Measurements from ENCODE around the gene KCNK7. TPM values are rescaled to one million over a fixed set of nuclear protein-coding genes. Genes with fewer than 3 reads are reported as not detected.

KCNK7 gene
- total RNA-seq, 2 donors from 2014 or later = 0.52 to 0.79 TPM

DNA sequence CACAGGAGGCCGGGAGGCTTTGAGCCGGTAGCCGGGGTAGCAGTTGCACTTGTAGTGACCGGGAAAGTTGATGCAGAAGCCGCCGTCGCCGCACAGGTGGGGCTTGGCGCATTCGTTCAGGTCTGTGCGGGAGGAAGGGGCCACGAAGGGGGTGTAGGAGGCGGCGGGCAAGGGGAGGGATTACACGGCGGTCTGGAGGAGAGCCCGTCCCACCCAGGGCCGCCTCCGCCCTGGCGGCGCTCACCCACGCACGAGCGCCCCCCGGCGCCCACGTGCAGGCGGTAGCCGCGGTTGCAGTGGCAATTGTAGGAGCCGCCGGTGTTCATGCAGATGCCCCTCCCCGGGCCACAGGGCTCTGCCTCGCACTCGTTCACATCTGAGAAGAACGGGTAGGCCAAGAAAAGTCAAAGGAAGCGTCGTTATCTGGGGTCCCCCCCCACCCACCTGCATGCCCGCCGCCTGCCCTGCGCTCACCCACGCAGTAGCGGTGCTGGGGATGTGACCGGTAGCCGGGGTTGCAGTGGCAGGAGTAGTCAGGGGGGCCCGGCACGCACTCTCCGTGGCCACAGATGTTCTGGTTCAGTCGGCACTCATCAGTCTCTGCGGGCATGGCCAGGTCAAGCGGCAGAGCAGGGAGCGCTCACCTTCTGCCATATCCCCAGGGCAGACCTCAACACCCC lies 48.0 kb downstream of the KCNK7 start:
- Mint-ChIP-seq H3K27ac (peak overlapping the region; percentile 31), H3K4me1 (peaks cover 42% of the 10 kb centered on the region), H3K4me3 (peak overlapping the region; percentile 85), H3K27me3 (no peaks in the 10 kb centered on the region), H3K36me3 (ENCODE audit: low read depth) (peaks cover 84% of the 10 kb centered on the region), H3K9me3 (no peaks in the 10 kb centered on the region)
- ATAC-seq (replicated peaks) = no peak

DNA sequence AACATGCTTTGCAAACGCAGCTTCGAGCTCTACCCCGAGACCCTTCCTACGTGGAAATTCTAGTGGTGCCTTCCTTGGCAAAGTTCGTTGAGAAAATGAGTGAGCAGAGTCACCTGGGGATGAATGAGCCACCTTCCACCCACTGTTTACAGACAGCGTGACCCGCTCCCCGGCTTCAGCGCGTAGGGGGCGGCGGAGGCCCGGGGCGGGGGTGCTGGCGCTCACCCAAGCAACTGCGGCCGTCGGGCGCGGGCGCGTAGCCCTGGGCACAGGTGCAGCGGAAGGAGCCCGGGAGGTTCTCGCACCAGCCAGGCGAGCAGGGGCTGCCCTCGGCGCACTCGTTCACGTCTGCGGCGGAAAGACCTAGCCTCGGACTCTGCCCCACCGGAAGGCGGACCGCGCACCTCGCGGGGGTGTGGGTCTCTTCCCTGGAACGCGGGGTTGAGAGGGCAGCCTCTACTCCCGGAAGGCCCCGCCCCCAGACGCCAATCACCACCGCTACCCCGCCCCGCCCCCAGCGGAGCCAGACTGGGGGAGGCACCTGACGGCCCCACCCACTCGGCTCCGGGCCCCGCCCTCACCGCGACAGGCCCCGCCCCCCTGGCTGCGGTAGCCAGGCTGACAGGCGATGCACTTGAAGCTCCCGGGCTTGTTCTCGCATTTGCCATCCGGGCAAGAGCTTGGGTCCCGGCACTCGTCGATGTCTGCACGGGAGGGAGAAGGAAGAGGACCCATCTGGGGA lies 49.2 kb downstream of the KCNK7 start:
- Mint-ChIP-seq H3K9me3 (no peaks in the 10 kb centered on the region), H3K36me3 (ENCODE audit: low read depth) (peaks cover 81% of the 10 kb centered on the region), H3K27me3 (no peaks in the 10 kb centered on the region), H3K27ac (peak overlapping the region; percentile 84), H3K4me3 (peak overlapping the region; percentile 85), H3K4me1 (peaks cover 37% of the 10 kb centered on the region)
- peak; percentile 90 for ATAC-seq (replicated peaks)

DNA sequence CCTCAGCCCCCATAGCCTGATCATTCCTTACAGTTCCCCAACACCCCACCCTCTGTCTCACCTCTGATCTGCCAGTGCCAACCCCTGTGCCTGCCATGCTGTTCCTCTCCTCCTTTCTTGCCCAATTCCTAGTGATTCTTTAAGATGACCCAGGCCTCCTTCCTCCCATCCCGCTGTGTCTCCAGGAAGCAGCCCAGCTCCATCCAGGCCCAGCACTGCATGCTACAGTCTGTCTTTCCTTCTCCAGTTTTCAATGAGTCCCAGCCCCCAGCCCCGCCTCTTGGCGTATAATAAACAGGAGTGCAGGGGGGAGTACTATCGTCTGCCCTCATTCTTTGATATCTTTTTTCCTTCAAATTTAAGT lies 49.8 kb downstream of the KCNK7 start:
- peaks cover 36% of the 10 kb centered on the region for H3K4me1 Mint-ChIP-seq
- no peaks in the 10 kb centered on the region for H3K27me3 Mint-ChIP-seq
- H3K4me3 Mint-ChIP-seq = peak overlapping the region; percentile 85
- no peaks in the 10 kb centered on the region for H3K9me3 Mint-ChIP-seq
- H3K36me3 Mint-ChIP-seq (ENCODE audit: low read depth) = peaks cover 79% of the 10 kb centered on the region
- no peak for ATAC-seq (replicated peaks)
- peak overlapping the region; percentile 84 for H3K27ac Mint-ChIP-seq

Other genes starting within 250 kb of the KCNK7 start
- 1 to 10 TPM in 1 of 2 donors, under 1 TPM in 1; 0.95 to 1.5 TPM for gene TIGD3, start 241.0 kb downstream of the KCNK7 start, total RNA-seq
- 10 to 100 TPM; 18.0 to 20.1 TPM for gene SLC25A45, start 213.2 kb downstream of the KCNK7 start, total RNA-seq
- gene FRMD8, start 209.2 kb downstream of the KCNK7 start, total RNA-seq = 10 to 100 TPM; 49.6 to 52.1 TPM
- gene NEAT1, start 173.0 kb downstream of the KCNK7 start, total RNA-seq = 1,000 to 10,000 TPM in 1 of 2 donors, 100 to 1,000 TPM in 1; 823 to 2,912 TPM
- over 10,000 TPM in 1 of 2 donors, 1,000 to 10,000 TPM in 1; 5,547 to 22,796 TPM for gene MALAT1, start 96.8 kb downstream of the KCNK7 start, total RNA-seq
- gene SCYL1, start 70.7 kb downstream of the KCNK7 start, total RNA-seq = 10 to 100 TPM; 80.4 to 86.8 TPM
- gene LTBP3, start 37.4 kb downstream of the KCNK7 start, total RNA-seq = 100 to 1,000 TPM in 1 of 2 donors, 10 to 100 TPM in 1; 54.3 to 124 TPM
- gene ZNRD2, start 25.3 kb downstream of the KCNK7 start, total RNA-seq = 10 to 100 TPM; 30.3 to 49.4 TPM
- gene FAM89B, start 23.3 kb downstream of the KCNK7 start, total RNA-seq = 10 to 100 TPM; 39.0 to 42.2 TPM
- gene EHBP1L1, start 19.7 kb downstream of the KCNK7 start, total RNA-seq = 100 to 1,000 TPM; 126 to 167 TPM
- gene MAP3K11, start 18.4 kb upstream of the KCNK7 start, total RNA-seq = 10 to 100 TPM; 64.9 to 83.2 TPM
- 10 to 100 TPM; 20.8 to 39.1 TPM for gene PCNX3, start 20.0 kb upstream of the KCNK7 start, total RNA-seq
- 100 to 1,000 TPM; 135 to 144 TPM for gene SIPA1, start 42.3 kb upstream of the KCNK7 start, total RNA-seq
- 100 to 1,000 TPM in 1 of 2 donors, 10 to 100 TPM in 1; 82.5 to 150 TPM for gene RELA, start 67.1 kb upstream of the KCNK7 start, total RNA-seq
- 10 to 100 TPM; 75.6 to 88.8 TPM for gene KAT5, start 116.5 kb upstream of the KCNK7 start, total RNA-seq
- 10 to 100 TPM; 57.4 to 92.9 TPM for gene RNASEH2C, start 125.0 kb upstream of the KCNK7 start, total RNA-seq
- gene AP5B1, start 185.2 kb upstream of the KCNK7 start, total RNA-seq = 10 to 100 TPM; 17.2 to 21.9 TPM
- under 1 TPM in 1 of 2 donors, not detected in 1; 0.98 TPM for gene OVOL1, start 191.3 kb upstream of the KCNK7 start, total RNA-seq
- 1 to 10 TPM; 1.6 to 6.6 TPM for gene SNX32, start 238.2 kb upstream of the KCNK7 start, total RNA-seq